Sigmoid colon (tissue), 4 donors: ENCODE data around the gene LPP.

ENCODE experiments used
- CTCF ChIP-seq, 4 experiments: fragments of 450-650 bp in 3 of 4; fragments of 200-600 bp in 1 of 4; IDR thresholded peaks; one replicate each; pipeline ENCODE4 v1.5.1; 2016 to 2019; ENCODE audit warnings: antibody characterized with exemption in 4 of 4, mild to moderate bottlenecking in 3 of 4, moderate library complexity in 2 of 4
- EP300 ChIP-seq, 4 donors: sonication (generic); formaldehyde crosslinking; IDR thresholded peaks; one replicate each; pipeline ENCODE4 v1.6.1; 2017; ENCODE audit warnings: antibody characterized with exemption in 4 of 4
- POLR2A ChIP-seq, 2 donors: fragments of 450-650 bp; IDR thresholded peaks; one replicate each; pipeline ENCODE4 v1.6.1; 2016; ENCODE audit warnings: antibody characterized with exemption in 2 of 2, mild to moderate bottlenecking in 2 of 2, moderate library complexity in 2 of 2
- POLR2AphosphoS5 ChIP-seq, 4 donors: sonication (generic); formaldehyde crosslinking; IDR thresholded peaks; one replicate each; pipeline ENCODE4 v1.6.1; 2017; ENCODE audit warnings: antibody characterized with exemption in 4 of 4

DNA sequence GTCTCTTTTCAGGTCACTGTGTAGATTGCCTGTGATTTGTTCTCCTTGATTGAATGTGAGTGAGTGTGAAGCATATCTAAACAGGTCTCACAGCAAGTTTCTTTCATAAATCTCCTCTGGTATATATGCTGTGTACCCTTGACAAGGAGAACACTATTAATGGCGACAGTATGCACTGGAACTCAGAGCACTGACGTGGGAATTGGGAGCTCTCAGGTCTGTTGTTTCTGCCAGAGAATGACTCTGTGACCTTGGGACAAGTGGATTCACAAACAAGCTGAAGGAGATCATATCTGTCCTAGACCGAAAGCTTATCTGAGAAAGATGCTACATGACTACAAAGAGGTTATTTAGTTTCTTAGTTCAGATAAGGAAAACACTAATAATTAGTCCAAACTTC, 691.6 kb downstream of the LPP start:
- TF ChIP-seq CTCF (IDR thresholded peaks at IDR 0.05) (no peak), POLR2A (IDR thresholded peaks at IDR 0.05) (no peak), EP300 (IDR thresholded peaks at IDR 0.05) (no peak), POLR2AphosphoS5 (IDR thresholded peaks at IDR 0.05) (no peak)
